Prostate gland (tissue), 2 donors: Measurements from ENCODE around the gene GUK1. TPM values are rescaled to one million over a fixed set of nuclear protein-coding genes. Genes with fewer than 3 reads are reported as not detected.

Source experiments
- DNase-seq: peaks from one replicate; pipeline ENCODE4 v3.0.0-alpha.2; 2019; ENCODE audit warnings: low spot score
- H3K27ac ChIP-seq, 2 donors: fragments of 200-600 bp; sonication (generic); 2 replicates each; pipeline ENCODE4 v1.5.1; 2017 to 2019
- H3K27me3 ChIP-seq: fragments of 200-600 bp; sonication (generic); replicated peaks from 2 replicates; pipeline ENCODE4 v1.5.1; 2019; ENCODE audit not compliant: insufficient read depth
- H3K36me3 ChIP-seq, 2 donors: fragments of 200-600 bp; sonication (generic); 1 replicate in 1 of 2; 2 replicates in 1 of 2; pipeline versions ENCODE4 v1.5.1 to v1.8.1; 2017 to 2019
- H3K4me1 ChIP-seq: fragments of 200-600 bp; sonication (generic); replicated peaks from 2 replicates; pipeline ENCODE4 v1.5.1; 2019
- H3K4me3 ChIP-seq, 2 donors: fragments of 200-600 bp; sonication (generic); 2 replicates each; pipeline ENCODE4 v1.5.1; 2017 to 2019
- H3K9me3 ChIP-seq: fragments of 200-600 bp; sonication (generic); 2 replicates; pipeline ENCODE4 v1.5.1; 2017
- POLR2A ChIP-seq: fragments of 450-650 bp; IDR thresholded peaks from one replicate; pipeline ENCODE4 v1.6.1; 2016; ENCODE audit warnings: antibody characterized with exemption, mild to moderate bottlenecking
- POLR2AphosphoS5 ChIP-seq: sonication (generic); formaldehyde crosslinking; IDR thresholded peaks from one replicate; pipeline ENCODE4 v1.6.1; 2017; ENCODE audit warnings: antibody characterized with exemption
- WGBS: methylation state at CpG from one replicate; pipeline ENCODE4 v1.1.5; 2018; 5-methylcytosine and 5-hydroxymethylcytosine counted together
- intact Hi-C: fragments of 100-400 bp; cut with DNase I; formaldehyde crosslinking; loops from one replicate; pipeline ENCODE4 v1.14.2; 2022
- total RNA-seq, 2 donors: library from RNA; depleted of rRNA; stranded (reverse); fragments of >200 nt; gene quantifications; one replicate each; pipeline ENCODE4 v1.1.0, GENCODE V29; 2016
- TF ChIP-seq, protein P1 (sequence below), 4 experiments: fragments of 200-600 bp in 2 of 4; fragments of 450-650 bp in 2 of 4; sonication (generic) in 2 of 4; IDR thresholded peaks; 1 replicate in 3 of 4; 2 replicates in 1 of 4; pipeline ENCODE4 v1.5.1; 2016 to 2019; ENCODE audit warnings: antibody characterized with exemption in 4 of 4, mild to moderate bottlenecking in 2 of 4, moderate library complexity in 2 of 4

GUK1 gene
- total RNA-seq, 2 donors from 2014 or later, result 250 to 458 TPM

- Histone ChIP-seq H3K36me3 (no peaks in the 10 kb centered on the region), H3K4me1 (no peaks in the 10 kb centered on the region), H3K9me3 (no peaks in the 10 kb centered on the region), H3K27me3 (no peaks in the 10 kb centered on the region), H3K27ac (no peak overlapping the region), H3K4me3 (no peak overlapping the region)
- no peak for DNase-seq
- TF ChIP-seq POLR2AphosphoS5 (no peak), POLR2A (no peak)
- TF ChIP-seq, protein P1, sequence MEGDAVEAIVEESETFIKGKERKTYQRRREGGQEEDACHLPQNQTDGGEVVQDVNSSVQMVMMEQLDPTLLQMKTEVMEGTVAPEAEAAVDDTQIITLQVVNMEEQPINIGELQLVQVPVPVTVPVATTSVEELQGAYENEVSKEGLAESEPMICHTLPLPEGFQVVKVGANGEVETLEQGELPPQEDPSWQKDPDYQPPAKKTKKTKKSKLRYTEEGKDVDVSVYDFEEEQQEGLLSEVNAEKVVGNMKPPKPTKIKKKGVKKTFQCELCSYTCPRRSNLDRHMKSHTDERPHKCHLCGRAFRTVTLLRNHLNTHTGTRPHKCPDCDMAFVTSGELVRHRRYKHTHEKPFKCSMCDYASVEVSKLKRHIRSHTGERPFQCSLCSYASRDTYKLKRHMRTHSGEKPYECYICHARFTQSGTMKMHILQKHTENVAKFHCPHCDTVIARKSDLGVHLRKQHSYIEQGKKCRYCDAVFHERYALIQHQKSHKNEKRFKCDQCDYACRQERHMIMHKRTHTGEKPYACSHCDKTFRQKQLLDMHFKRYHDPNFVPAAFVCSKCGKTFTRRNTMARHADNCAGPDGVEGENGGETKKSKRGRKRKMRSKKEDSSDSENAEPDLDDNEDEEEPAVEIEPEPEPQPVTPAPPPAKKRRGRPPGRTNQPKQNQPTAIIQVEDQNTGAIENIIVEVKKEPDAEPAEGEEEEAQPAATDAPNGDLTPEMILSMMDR (IDR thresholded peaks at IDR 0.05), result no peak
- 78% methylated on average over 3 of the region's 3 CpGs for WGBS
- intact Hi-C loops, result no loop called here
These were observed 12.8 kb downstream of the GUK1 start for GRCh38 chr1:228152918-228153258.

DNA sequence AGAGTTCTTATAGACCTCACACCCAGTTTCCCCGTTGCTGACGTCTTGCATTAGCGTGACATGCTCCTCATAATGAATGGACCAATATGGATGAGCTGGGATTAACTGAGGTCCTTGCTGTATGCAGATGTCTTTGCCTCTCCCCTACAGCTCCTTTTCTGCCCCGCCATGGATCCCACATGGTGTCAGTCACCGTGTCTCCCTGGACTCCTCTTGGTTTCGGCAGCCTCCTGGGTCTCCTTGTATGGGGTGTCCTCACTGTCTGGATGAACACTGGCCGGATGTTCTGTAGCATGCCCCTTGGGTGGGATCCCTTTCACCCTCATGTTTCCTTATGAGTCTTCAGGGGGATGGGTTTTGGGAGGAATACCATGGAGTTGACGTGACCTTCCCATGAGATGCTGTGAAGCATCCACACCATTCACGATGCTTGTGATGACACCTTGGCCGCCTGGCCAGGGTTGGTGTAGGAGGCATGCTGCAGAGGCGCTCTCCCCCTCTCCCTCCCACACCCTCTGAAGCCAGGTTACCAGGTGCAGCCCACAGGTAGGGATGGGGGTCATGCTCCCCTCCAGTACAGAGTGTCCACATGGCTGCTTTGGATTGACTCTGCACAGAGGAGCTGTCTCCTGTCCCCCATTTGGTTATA is 14.1 kb downstream of the GUK1 start:
- Histone ChIP-seq H3K27ac (no peak overlapping the region), H3K9me3 (no peaks in the 10 kb centered on the region), H3K4me1 (no peaks in the 10 kb centered on the region), H3K4me3 (no peak overlapping the region), H3K27me3 (no peaks in the 10 kb centered on the region), H3K36me3 (no peaks in the 10 kb centered on the region)
- DNase-seq, result no peak
- 96% methylated on average over 11 of the region's 11 CpGs for WGBS
- TF ChIP-seq POLR2A (no peak), POLR2AphosphoS5 (no peak)
- TF ChIP-seq, protein P1 (IDR thresholded peaks at IDR 0.05), result no peak
- intact Hi-C loops, result no loop called here

GRCh38 chr1:228154670-228155571 is 14.8 kb downstream of the GUK1 start:
- no peak overlapping the region for H3K4me3 ChIP-seq
- H3K27ac ChIP-seq, result no peak overlapping the region
- no peaks in the 10 kb centered on the region for H3K4me1 ChIP-seq
- no peaks in the 10 kb centered on the region for H3K9me3 ChIP-seq
- no peaks in the 10 kb centered on the region for H3K36me3 ChIP-seq
- H3K27me3 ChIP-seq, result no peaks in the 10 kb centered on the region
- DNase-seq, result no peak
- TF ChIP-seq POLR2AphosphoS5, result no peak
- TF ChIP-seq POLR2A, result no peak
- TF ChIP-seq, protein P1 (IDR thresholded peaks at IDR 0.05), result no peak
- 77% methylated on average over 20 of the region's 20 CpGs for WGBS
- intact Hi-C loops, result no loop called here

- no peaks in the 10 kb centered on the region for H3K4me1 ChIP-seq
These were observed 15.8 kb downstream of the GUK1 start for GRCh38 chr1:228155596-228156514.

More at GRCh38 chr1:228155596-228156514, 15.8 kb downstream of the GUK1 start:
- WGBS, result 85% methylated on average over 14 of the region's 16 CpGs
- Histone ChIP-seq H3K4me3 (no peak overlapping the region), H3K36me3 (no peaks in the 10 kb centered on the region), H3K27me3 (no peaks in the 10 kb centered on the region), H3K27ac (no peak overlapping the region), H3K9me3 (no peaks in the 10 kb centered on the region)
- intact Hi-C loops, result no loop called here
- no peak for DNase-seq
- TF ChIP-seq POLR2A (no peak), POLR2AphosphoS5 (no peak)
- TF ChIP-seq, protein P1 (IDR thresholded peaks at IDR 0.05), result no peak
